ENCODE measurements around the gene CCDC194.
A peak's percentile ranks its signal among the peaks of the same experiment; 100 is the strongest.

Gene CCDC194, protein sequence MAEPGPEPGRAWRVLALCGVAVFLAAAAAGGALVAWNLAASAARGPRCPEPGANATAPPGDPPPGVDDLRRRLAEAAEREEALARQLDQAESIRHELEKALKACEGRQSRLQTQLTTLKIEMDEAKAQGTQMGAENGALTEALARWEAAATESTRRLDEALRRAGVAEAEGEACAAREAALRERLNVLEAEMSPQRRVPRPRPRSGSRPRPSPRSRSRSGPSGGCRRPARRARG

DNA sequence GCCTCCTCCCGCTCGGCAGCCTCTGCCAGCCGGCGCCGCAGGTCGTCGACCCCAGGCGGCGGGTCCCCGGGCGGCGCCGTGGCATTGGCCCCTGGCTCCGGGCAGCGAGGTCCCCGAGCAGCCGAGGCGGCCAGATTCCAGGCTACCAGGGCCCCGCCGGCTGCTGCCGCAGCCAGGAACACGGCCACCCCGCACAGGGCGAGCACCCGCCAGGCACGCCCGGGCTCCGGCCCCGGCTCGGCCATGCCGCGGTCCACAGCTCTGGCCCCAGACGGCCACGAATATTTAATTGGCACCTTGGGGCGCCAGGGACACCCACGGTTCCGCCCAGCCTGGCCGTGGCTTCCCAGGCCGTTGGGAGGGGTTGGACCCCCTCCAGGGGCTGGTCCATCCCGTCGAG, at the start of gene CCDC194:
Gene CCDC194 (minus strand): TSS at position 283 of the 400 bp plus-strand sequence. CDS start 38 bp downstream, at position 245.
- no peak for DNase-seq

DNA sequence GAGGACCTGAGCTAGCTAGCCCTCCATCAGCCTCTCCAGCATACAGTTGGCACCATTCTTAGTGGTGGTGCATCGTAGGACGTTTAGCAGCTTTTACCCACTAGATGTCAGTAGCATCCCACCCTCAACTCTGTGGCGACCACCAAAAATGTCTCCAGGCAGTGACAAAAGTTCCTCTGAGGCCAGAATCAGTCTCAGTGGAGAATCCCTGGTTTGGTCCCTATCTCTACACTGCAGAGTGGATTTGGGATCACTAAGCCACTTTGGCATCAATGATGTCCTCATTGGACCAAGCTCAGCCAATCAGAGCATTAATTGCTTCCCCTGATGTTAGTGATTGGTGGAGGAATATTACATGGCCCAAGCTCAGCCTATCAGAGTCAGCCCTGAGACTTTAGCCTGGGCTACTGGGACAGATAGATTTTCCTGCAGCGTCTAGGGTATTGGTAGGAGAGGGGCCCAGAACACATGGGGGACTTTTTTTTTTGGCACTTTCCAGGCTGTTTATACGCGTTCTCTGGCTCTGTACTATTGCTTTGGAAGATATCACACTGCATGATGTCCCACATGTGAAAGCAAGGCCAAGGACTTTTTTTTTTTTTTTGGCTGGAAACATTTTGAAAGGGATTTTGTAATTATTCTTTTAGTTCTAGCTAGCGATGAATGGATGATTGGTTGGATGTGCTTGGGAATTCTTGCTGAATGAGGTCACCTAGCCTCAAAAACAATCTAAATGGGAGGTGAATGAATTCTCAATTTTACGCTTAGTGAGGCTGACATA, 47.4 kb upstream of the CCDC194 start:
- DNase-seq, result peak; percentile 28

DNA sequence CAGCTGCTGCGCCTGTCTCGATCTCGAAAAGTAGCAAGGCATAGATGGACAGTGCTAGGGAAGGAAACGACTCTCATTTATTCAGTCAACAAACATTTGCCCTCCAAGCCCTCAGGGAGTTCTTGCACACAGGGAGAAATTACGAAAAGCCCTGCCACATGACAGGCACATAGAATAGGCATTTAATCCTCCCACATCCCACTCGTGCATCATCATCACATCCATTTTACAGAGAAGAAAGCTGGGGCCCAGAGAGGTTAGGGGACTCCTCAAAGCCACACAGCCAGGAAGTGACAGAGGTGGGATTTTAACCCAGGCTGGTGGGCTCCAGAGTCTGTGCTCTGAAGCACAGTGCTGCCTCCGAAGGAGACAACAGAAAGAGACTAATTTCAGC, 42.9 kb upstream of the CCDC194 start:
- DNase-seq, result no peak

DNA sequence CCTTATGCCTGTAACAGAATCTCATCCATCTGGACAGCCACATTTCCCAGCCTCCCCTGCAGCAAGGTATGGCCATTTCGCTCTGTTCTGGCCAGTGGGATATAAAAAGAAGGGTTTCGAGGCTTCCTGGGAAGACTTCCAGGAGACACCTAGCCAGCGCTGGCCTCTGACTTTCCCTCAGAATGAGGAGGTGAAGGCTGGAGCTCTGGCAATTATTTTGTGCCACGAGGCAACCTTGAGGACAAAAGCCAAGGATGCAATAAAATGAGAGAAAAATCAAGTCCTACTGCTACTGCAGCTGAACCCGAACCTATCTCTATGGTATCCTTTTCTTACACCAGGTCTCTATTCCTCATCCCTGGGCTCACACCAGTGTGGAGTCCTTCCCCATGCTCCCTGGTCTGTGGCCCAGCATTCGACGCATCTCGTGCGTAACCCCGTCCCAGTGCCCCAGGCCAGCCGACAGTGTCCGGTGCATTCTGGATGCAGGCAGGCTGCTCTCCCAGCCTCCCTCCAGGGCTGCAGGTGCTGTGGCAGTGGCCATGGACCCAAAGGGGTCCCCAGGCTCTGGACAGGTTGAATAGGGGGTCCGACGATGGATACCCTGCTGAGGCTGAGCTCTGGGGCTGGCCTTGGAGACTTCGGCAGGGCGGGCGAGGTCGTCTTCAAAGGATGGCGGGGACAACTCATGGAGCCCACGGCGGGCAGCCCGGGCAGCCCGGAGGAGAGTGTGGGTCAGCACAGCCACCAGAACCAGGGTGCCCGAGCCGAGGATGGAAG, 42.3 kb upstream of the CCDC194 start:
- DNase-seq, result no peak

DNA sequence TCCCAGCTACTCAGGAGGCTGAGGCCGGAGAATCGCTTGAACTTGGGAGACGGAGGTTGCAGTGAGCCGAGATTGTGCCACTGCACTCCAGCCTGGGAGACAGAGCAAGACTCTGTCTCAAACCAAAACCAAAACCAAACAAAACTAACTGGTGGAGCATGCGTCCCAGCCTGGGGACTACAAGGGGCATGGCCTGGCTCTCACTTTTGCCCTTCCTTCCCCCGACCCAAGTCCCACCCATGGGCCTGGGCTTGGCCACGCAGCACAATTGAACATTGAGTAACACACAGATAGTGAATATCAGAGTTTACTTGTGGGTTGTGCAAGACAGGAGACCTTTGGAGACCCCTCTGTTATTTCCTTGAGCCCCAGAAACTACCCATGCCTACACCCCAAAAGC, 41.2 kb upstream of the CCDC194 start:
- DNase-seq, result no peak

DNA sequence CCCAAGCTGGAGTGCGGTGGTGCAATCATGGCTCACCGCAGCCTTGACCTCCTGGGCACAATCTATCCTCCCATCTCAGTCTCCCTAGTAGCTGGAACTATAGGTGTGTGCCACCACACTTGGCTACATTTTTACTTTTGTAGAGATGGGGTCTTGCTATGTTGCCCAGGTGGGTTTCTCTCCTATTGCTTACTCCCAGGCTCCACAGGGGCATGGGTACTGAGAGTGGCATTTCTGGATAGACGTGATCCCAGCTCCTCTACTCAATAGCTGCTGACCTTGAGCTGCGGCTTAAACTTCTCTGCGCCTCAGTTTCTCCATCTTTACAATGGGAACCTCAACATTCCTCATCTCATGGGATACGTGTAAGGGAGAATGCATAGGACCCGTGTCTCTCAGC, 37.4 kb upstream of the CCDC194 start:
- DNase-seq, result no peak

DNA sequence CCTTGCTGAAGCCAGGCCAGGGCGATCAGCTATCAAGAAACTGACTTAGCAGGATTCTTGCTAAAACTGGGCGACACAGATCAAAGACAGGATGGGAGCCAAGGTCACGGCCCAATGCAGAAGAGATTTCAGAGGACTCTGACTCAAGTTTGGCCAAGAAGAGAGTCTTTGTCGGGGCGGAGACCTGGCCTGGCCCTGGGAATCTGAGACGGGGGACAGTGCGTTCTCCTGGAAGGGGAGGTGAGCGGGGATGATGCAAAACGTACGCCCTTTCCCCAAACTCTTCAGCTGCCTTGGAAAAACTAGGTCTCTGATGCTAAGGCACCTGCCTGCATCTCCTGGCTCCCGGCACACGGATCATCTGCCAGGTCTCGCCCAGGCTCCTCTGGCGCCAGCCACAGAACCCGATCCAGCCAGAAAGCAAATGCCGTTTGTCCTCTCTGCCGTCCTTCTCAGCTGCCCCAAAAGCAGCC, 35.7 kb upstream of the CCDC194 start:
- no peak for DNase-seq

DNA sequence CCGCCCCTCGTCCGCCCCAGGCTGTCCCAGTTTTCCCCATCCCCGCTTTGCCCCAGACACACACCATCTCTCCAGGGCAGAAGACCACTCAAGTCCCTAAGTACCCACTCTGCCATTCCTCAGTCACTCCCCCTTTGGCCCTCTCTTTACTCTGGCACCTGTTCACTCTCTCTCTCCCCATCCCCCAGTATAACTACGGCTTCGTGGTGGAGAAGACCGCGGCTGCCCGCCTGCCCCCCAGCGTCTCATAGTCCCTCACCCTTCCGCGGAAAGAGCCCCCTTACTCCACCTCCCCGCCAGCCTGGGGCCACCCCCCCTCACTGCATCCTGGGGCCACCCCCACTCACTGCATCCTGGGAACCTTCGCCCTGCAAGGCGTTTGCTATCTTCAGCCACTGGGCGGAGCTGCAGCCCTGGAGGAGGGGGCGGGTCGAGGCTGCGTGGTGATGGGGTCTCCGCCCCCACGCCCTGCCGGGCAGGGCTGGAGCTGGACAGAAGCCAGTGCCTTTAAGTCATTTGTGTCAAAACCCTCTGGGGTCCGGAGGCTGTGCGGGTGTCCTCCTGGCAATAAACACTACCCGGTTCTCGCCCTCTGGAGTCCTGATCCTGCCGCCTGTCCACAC, 30.9 kb upstream of the CCDC194 start:
- no peak for DNase-seq

DNA sequence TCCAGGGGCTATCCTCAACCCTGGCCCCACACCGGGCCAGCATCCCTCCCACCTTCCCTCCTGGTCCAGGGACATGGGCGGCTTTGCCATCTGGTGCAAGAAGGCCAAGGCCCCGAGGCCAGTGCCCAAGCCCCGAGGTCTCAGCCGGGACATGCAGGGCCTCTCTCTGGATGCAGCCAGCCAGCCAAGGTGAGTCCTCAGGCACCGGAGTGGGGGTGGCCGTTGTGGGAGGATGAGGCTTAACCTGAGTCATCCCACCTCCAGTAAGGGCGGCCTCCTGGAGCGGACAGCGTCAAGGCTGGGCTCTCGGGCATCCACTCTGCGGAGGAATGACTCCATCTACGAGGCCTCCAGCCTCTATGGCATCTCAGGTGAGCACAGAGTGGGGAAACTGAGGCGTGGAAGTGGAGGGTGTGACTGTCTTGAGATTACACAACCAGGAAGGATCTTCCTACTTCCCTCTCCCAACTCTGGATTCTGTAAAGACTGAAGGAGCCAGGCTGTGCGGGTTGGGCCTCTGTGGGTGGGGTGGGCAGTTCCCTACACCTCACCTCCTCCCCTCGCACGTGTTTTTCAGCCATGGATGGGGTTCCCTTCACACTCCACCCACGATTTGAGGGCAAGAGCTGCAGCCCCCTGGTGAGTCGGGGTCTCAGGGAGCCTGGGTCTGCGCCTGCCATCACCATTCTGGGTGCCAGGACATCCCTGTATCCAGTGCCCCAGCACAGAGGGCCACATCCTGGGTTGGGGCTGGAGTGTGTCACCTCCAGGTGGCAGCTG, 29.6 kb upstream of the CCDC194 start:
- no peak for DNase-seq

DNA sequence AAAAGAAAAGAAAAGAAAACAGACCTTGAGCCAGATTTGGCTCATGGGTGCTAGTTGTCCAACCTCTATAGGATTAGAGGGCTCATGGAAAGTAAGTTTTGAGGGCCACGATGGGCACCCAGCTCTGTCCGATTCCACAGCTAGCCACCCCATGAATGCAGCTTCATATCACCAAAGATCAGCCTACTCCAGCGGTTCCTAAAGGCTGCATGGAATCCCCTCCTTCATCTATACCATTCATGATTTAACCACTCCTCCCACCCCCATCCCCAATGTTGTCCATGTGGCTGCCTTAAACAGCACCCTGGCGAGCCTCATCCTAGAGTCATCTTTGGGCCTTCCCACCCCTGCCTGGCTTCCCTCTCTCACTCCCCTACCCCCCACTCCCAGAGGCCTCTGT, 27.9 kb upstream of the CCDC194 start:
- DNase-seq, result no peak

DNA sequence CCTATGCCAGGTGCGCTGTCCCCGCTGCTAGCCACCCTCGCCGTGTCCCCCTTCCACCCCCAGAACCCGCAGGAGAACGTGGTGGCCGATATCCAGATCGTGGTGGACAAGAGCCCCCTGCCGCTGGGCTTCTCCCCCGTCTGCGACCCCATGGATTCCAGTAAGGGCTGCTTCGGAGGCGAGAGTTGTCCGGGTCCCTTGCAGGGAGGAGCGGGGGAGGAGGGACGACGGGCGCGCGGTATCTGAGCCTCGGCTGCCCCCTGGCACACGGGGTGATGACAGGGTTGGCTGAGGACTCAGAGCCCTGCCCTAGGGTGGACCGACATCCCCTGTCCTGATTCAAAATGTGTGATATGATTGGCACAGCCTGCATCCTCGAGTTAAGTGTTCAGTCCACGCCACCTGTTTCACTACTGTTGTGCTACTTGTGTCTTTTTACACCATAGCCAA, 26.5 kb upstream of the CCDC194 start:
- peak; percentile 30 for DNase-seq

DNA sequence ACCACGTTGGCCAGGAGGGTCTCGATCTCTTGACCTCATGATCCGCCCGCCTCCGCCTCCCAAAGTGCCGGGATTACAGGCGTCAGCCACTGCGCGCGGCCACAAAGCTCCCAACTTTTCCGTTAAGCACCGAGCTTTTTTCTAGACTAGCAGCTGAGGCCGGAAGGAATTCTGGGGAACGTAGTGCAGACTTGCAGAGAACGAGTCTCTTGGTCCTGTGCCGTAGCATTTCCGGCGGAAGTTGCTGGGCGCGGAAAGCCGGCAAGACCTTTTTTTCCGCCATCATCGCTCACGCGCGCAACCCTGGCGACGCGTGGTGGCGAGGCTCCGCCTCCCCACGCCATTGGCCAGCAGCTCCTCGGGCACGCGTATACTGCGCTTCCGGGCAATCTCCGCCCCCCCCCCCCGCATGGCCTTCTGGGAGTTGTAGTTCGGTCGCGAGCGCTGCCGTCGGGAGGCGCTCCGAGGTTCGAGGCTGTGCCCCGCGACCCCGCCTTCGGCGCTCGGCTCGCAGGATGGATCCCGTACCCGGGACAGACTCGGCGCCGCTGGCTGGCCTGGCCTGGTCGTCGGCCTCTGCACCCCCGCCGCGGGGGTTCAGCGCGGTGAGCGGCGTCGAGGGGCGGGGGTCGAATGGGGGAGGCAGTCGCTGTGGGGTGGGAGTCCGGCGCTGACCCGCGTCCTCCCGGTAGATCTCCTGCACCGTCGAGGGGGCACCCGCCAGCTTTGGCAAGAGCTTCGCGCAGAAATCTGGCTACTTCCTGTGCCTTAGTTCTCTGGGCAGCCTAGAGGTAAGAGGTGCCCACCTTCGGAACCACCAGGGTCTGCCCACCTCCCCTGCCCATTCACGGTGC, 25.9 kb upstream of the CCDC194 start, which contains the start of gene MVB12A:
Gene MVB12A (plus strand): TSS at position 427 of the 854 bp plus-strand sequence. CDS start 89 bp downstream, at position 516.
- DNase-seq, result peak; percentile 93

DNA sequence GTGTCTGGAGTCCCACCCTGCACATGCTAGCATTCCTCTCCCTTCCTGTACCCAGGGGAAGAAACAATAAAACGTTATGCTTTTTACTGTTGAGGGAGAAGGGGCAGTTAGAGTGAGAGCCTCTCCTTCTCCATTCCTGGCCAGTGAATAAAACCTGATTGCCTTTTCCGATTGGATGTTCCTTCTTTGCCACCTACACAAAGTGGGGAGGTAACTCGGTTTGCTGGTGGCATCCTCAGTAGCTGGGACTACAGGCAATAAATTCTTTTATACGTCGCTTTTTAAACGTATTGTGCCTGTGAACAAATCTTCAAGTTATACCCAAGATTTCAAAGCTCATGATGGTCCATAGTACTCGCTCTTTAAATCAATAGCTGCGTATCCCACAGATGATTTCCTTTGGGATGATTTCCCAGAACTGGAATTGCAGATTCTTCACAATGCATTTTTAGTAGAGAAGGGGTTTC, 25.2 kb upstream of the CCDC194 start:
- no peak for DNase-seq

DNA sequence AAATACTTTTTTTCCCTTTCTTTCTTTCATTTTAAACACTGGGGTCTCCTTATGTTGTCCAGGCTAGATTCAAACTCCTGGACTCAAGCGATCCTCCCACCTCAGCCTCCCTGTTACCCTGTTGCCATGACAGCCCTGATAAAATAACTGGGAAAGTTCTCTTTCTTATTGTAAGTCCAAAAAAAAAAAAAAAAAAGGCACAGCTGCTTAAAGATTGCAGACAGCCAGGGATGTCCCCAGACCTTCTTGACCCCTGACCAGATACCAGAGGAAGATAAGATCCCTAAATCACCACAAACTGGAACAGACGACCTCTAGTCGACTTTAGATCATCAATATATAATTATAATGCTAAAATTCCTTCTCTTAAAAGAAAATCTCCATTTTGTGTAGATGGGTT, 24.7 kb upstream of the CCDC194 start:
- DNase-seq, result no peak

DNA sequence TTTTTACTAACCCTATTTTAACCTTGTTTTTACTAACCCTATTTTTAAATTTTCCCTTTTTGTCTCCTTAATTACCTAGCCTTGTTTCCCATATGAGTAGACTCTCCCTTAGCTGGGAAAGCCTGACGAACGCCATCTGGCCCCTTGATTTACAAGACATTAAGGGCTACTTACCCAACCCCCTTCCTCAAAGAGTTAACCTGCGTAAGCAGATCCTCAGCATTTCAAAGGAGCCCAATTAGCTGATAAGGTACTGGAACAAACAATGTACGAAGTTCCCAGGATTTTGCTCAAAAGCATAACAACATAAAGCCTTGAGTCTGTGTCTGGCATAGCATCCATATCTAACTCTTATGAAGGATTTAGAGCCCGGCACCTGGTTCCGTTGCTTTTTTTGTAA, 21.1 kb upstream of the CCDC194 start:
- DNase-seq, result no peak

DNA sequence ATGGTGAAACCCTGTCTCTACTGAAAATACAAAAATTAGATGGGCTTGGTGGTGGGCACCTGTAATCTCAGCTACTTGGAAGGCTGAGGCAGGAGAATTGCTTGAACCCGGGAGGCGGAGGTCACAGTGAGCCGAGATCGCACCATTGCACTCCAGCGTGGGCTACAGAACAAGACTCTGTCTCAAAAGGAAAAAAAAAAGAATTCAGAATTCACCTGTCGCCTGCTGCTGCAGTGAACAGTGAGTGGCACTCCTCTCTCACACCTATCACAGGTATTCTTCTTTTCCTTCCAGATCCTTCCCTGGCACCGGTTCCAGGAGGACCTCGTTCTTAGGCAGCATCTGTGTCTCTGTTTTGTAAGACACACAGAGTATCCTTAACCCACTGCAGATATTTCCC, 20.1 kb upstream of the CCDC194 start:
- DNase-seq, result no peak

DNA sequence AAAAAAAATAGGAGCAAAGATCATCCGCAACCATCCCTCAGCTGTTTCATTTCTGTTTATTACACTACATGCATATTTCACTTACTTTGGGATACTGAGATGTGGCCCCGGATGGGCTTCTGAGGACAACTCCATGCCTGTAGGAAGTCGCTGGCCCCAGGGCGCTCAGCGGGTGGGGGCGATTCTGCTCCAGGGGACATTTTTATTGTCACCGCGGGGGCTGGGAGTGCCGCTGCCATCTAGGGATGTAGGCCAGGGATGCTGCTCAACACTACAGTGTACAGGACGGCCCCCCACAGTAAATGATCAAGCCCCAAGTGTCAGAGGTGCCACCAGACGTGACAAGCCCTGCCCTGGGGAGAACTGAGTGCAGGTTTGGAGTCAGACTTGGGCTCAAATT, 17.8 kb upstream of the CCDC194 start:
- no peak for DNase-seq

DNA sequence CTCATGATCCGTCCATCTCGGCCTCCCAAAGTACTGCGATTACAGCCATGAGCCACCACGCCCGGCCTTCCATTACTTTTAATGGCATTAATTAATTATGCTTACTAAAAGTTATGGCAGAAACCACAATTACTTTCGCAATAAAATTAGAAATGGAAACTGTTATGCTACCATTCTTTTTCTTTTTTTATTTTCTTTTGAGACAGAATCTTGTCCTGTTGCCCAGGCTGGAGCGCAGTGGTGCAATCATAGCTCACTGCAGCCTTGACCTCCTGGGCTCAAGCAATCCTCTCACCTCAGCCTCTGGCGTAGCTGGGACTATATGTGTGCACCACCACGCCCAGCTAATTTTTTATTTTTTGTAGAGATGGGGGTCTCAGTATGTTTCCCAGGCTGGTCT, 16.0 kb upstream of the CCDC194 start:
- DNase-seq, result no peak

DNA sequence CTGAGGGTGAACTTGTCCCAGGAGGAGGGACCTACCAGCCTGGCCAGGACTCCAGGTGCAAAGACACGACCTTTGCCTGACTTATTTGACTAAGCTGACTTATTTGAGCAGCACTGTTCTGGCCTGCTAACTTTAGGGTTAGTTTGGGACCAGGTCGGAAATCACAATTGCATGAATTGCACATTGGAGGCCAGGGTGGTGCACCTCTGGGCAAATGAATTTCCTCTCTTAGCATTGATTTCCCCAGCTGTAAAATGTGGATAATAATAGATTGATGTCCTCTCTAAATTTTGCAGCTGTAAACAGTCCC, 12.8 kb upstream of the CCDC194 start:
- DNase-seq, result no peak

DNA sequence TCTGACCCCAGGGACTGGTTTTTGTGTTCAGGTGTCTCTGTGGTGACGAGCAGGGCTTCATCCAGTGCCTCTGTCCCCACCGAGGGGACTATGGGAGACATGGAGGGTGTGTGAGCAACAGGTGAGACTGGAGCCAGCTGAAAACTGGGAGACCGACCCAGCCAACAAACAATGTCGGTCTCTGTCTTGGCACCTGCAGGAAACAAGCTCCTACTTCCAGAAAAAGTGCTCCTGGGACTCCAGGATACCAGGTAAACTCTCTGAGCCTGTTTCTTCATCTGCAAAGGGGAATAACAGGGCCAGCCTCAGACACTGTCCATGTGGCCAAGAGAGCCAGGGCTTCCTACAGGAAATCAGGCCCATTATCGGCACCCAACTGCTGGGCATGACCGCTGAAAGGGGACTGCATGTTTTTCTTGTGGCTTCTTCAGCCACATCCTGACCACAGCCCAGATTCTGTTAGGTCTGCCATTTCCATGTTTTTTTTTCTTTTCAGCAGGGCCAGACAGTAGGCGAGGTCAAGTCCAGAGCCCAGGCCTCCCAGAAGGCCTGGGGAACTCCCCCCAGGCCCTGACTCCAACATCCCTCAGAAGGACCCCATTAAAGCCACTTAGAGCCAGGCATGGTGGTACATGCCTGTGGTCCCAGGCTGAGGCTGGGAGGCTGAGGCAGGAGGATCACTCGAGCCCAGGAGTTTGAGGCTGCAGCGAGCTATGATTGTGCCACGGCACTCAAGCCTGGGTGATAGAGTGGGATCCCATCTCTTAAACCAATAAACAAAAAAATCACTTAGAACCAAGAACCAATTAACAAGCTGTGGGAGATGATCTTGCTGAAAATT, 12.3 kb upstream of the CCDC194 start:
- no peak for DNase-seq
